ENCODE measurements around the gene CEP162.

- no peak for TF ChIP-seq CTCF (IDR thresholded peaks at IDR 0.05; ENCODE audit: control extremely low read depth in 1 of 3, insufficient read depth in 1 of 3, low read depth in 1 of 3, low read length in 3 of 3)
- TF ChIP-seq KDM5A (IDR thresholded peaks at IDR 0.05; ENCODE audit: low read length), result no peak
- TF ChIP-seq POLR2A (IDR thresholded peaks at IDR 0.05; ENCODE audit: control extremely low read depth in 1 of 2, low read depth in 2 of 2, low read length in 2 of 2), result no peak
- TF ChIP-seq TEAD4 (IDR thresholded peaks at IDR 0.05; ENCODE audit: low read depth, low read length), result no peak
- no peak for TF ChIP-seq EZH2 (IDR thresholded peaks at IDR 0.05; ENCODE audit: low read depth, low read length, severe bottlenecking)
- TF ChIP-seq SP2 (IDR thresholded peaks at IDR 0.05; ENCODE audit: low read length), result no peak
- TF ChIP-seq TAF7 (optimal IDR thresholded peaks at IDR 0.05; ENCODE audit: borderline replicate concordance, low read depth, low read length), result no peak
- TF ChIP-seq EGR1 (IDR thresholded peaks at IDR 0.05; ENCODE audit: borderline replicate concordance, low read depth, low read length), result no peak
- no peak for TF ChIP-seq TAF1 (IDR thresholded peaks at IDR 0.05; ENCODE audit: low read depth, low read length)
- no peak for TF ChIP-seq CREB1 (IDR thresholded peaks at IDR 0.05)
- TF ChIP-seq TCF12 (IDR thresholded peaks at IDR 0.05; ENCODE audit: low read depth, low read length), result no peak
- TF ChIP-seq BRCA1 (IDR thresholded peaks at IDR 0.05; ENCODE audit: low read depth, low read length), result no peak
These were observed 15.8 kb upstream of the CEP162 start for GRCh38 chr6:84243240-84243639.

Data from H1 (cell line).